ENCODE results near the gene KCP.

- TF ChIP-seq CTCF (IDR thresholded peaks at IDR 0.05) = no peak
- no peak for TF ChIP-seq OVOL2 (CRISPR knock-in tag; IDR thresholded peaks at IDR 0.05; ENCODE audit: borderline replicate concordance)
- TF ChIP-seq, protein P1, sequence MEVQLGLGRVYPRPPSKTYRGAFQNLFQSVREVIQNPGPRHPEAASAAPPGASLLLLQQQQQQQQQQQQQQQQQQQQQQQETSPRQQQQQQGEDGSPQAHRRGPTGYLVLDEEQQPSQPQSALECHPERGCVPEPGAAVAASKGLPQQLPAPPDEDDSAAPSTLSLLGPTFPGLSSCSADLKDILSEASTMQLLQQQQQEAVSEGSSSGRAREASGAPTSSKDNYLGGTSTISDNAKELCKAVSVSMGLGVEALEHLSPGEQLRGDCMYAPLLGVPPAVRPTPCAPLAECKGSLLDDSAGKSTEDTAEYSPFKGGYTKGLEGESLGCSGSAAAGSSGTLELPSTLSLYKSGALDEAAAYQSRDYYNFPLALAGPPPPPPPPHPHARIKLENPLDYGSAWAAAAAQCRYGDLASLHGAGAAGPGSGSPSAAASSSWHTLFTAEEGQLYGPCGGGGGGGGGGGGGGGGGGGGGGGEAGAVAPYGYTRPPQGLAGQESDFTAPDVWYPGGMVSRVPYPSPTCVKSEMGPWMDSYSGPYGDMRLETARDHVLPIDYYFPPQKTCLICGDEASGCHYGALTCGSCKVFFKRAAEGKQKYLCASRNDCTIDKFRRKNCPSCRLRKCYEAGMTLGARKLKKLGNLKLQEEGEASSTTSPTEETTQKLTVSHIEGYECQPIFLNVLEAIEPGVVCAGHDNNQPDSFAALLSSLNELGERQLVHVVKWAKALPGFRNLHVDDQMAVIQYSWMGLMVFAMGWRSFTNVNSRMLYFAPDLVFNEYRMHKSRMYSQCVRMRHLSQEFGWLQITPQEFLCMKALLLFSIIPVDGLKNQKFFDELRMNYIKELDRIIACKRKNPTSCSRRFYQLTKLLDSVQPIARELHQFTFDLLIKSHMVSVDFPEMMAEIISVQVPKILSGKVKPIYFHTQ (CRISPR knock-in tag; IDR thresholded peaks at IDR 0.05) = no peak
- TF ChIP-seq NR2C2 (CRISPR knock-in tag; IDR thresholded peaks at IDR 0.05) = no peak
- TF ChIP-seq, protein P2, sequence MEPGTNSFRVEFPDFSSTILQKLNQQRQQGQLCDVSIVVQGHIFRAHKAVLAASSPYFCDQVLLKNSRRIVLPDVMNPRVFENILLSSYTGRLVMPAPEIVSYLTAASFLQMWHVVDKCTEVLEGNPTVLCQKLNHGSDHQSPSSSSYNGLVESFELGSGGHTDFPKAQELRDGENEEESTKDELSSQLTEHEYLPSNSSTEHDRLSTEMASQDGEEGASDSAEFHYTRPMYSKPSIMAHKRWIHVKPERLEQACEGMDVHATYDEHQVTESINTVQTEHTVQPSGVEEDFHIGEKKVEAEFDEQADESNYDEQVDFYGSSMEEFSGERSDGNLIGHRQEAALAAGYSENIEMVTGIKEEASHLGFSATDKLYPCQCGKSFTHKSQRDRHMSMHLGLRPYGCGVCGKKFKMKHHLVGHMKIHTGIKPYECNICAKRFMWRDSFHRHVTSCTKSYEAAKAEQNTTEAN (CRISPR knock-in tag; IDR thresholded peaks at IDR 0.05) = no peak
- no peak for TF ChIP-seq NR3C1 (CRISPR knock-in tag; conservative IDR thresholded peaks at IDR 0.05; ENCODE audit: low read depth)
- TF ChIP-seq ZNF425 (CRISPR knock-in tag; conservative IDR thresholded peaks at IDR 0.05) = no peak
- TF ChIP-seq NR1H2 (CRISPR knock-in tag; IDR thresholded peaks at IDR 0.05) = no peak
- TF ChIP-seq USF2 (CRISPR knock-in tag; IDR thresholded peaks at IDR 0.05) = no peak
- TF ChIP-seq ELF4 (CRISPR knock-in tag; IDR thresholded peaks at IDR 0.05; ENCODE audit: low read depth) = no peak
- no peak for TF ChIP-seq USF1 (CRISPR knock-in tag; IDR thresholded peaks at IDR 0.05)
These were observed 18.6 kb upstream of the KCP start for GRCh38 chr7:128928882-128929788.
